K562 (cell line): ENCODE data around the gene EPHB2. TPM values are rescaled to one million over a fixed set of nuclear protein-coding genes. Genes with fewer than 3 reads are reported as not detected.
A peak's percentile ranks its signal among the peaks of the same experiment; 100 is the strongest.

Experiments used
- ATAC-seq: fragments of 200-7000 bp; cut with Tn5 transposase; 3 replicates; pipeline ENCODE4 v1.9.1; 2020; ENCODE audit warnings: moderate library complexity
- BruUV-seq: library from RNA; stranded (reverse); fragments of 400-500 nt; replicated peaks from 2 replicates; lab custom pipeline; 2021; lab: Mats Ljungman, UMichigan
- CTCF ChIA-PET: fragments of 300-600 bp; formaldehyde crosslinking; extraction: SDS; loops from one replicate; lab custom pipeline; 2021; ENCODE audit warnings: low intra/inter-chr PET ratio; lab: Yijun Ruan, JAX
- POLR2A ChIA-PET: fragments of 300-600, 350-650 bp; sonication (Branson Sonifier 250); formaldehyde crosslinking; extraction: SDS; loops from one replicate; lab custom pipeline; 2021; ENCODE audit warnings: antibody characterized with exemption, inconsistent platforms; lab: Yijun Ruan, JAX
- DNase-seq, 4 experiments: peaks; one replicate each; pipeline versions ENCODE4 v3.0.0 to v3.0.0-alpha.2; 2011 to 2018; ENCODE audit warnings: low spot score in 3 of 4, mixed read lengths in 3 of 4; ENCODE audit errors: extremely low read depth in 1 of 4
- FAIRE-seq: peaks from 2 replicates; lab custom pipeline; 2011; peaks lifted over from hg19 to GRCh38; lab: Jason Lieb, UNC
- H2AFZ ChIP-seq: 2 replicates; pipeline ENCODE4 v1.6.0; 2011; ENCODE audit warnings: low read depth, low read length, control low read depth, inconsistent platforms
- H3K27ac ChIP-seq: fragments of 200-600 bp; 3 replicates; pipeline ENCODE4 v1.8.0; 2011; ENCODE audit warnings: low read depth, mild to moderate bottlenecking, control low read depth, inconsistent platforms, low read length, moderate library complexity, mixed read lengths; ENCODE audit errors: extremely low read depth
- H3K27me3 ChIP-seq, 2 experiments: fragments of 300-600 bp in 1 of 2; 2 replicates in 1 of 2; 3 replicates in 1 of 2; pipeline versions ENCODE4 v1.6.0 to v1.8.0; 2011; ENCODE audit warnings: inconsistent platforms in 2 of 2, low read length in 2 of 2, mild to moderate bottlenecking in 1 of 2, mixed read lengths in 1 of 2, moderate library complexity in 1 of 2; ENCODE audit not compliant: control insufficient read depth in 2 of 2, insufficient read depth in 2 of 2
- H3K36me3 ChIP-seq: fragments of 300-600 bp; 3 replicates; pipeline ENCODE4 v1.8.0; 2011; ENCODE audit warnings: mild to moderate bottlenecking, low read length, inconsistent platforms; ENCODE audit not compliant: control insufficient read depth, insufficient read depth
- H3K4me1 ChIP-seq, 2 experiments: fragments of 200-600 bp in 1 of 2; replicated peaks in 1 of 2; 2 replicates in 1 of 2; 3 replicates in 1 of 2; pipeline versions ENCODE4 v1.5.1 to v1.8.0; 2011; ENCODE audit warnings: inconsistent platforms in 2 of 2, low read length in 2 of 2, mild to moderate bottlenecking in 1 of 2, mixed read lengths in 1 of 2, moderate library complexity in 1 of 2; ENCODE audit not compliant: control insufficient read depth in 2 of 2, insufficient read depth in 2 of 2
- H3K4me2 ChIP-seq: 2 replicates; pipeline ENCODE4 v1.6.1; 2011; ENCODE audit warnings: low read length, control low read depth, inconsistent platforms, mixed read lengths; ENCODE audit not compliant: insufficient read depth
- H3K4me3 ChIP-seq: fragments of 200-600 bp; sonication (generic), shearing (Covaris generic); 2 replicates; pipeline ENCODE4 v1.5.1; 2016; ENCODE audit warnings: control low read depth, inconsistent platforms
- H3K79me2 ChIP-seq: fragments of 200-600 bp; 3 replicates; pipeline ENCODE4 v1.8.0; 2011; ENCODE audit warnings: low read length, inconsistent platforms; ENCODE audit not compliant: control insufficient read depth, insufficient read depth
- H3K9ac ChIP-seq, 2 experiments: 2 replicates each; pipeline versions ENCODE4 v1.6.0 to v1.6.1; 2011; ENCODE audit warnings: low read depth in 2 of 2, low read length in 2 of 2, control low read depth in 1 of 2, inconsistent platforms in 1 of 2, mild to moderate bottlenecking in 1 of 2, mixed read lengths in 1 of 2; ENCODE audit not compliant: insufficient read depth in 1 of 2
- H3K9me1 ChIP-seq: one replicate; pipeline ENCODE4 v1.6.0; 2011; ENCODE audit warnings: inconsistent platforms, mild to moderate bottlenecking, low read length, moderate library complexity; ENCODE audit not compliant: control insufficient read depth, insufficient read depth
- H3K9me3 ChIP-seq: replicated peaks from 2 replicates; pipeline ENCODE4 v1.5.1; 2011; ENCODE audit warnings: low read depth, low read length, inconsistent platforms; ENCODE audit not compliant: control insufficient read depth, insufficient read depth
- H4K20me1 ChIP-seq: replicated peaks from 2 replicates; pipeline ENCODE4 v1.6.1; 2011; ENCODE audit warnings: low read length, inconsistent platforms, mixed read lengths; ENCODE audit not compliant: control insufficient read depth, insufficient read depth
- ARNT ChIP-seq, 2 experiments: fragments of 450-650 bp; IDR thresholded peaks; 2 replicates each; pipeline ENCODE4 v1.6.1; 2016; ENCODE audit warnings: mild to moderate bottlenecking in 1 of 2
- BHLHE40 ChIP-seq: IDR thresholded peaks from 2 replicates; pipeline ENCODE4 v1.6.1; 2011; ENCODE audit warnings: low read length, improper control_type of control experiment
- FOXA1 ChIP-seq: fragments of 450-650 bp; IDR thresholded peaks from 2 replicates; pipeline ENCODE4 v1.6.1; 2016; ENCODE audit warnings: mild to moderate bottlenecking, borderline replicate concordance
- KLF16 ChIP-seq: IDR thresholded peaks from 2 replicates; pipeline ENCODE4 v1.6.1; 2016; ENCODE audit warnings: antibody characterized with exemption
- L3MBTL2 ChIP-seq: fragments of 450-650 bp; IDR thresholded peaks from 2 replicates; pipeline ENCODE4 v1.6.1; 2016; ENCODE audit warnings: mild to moderate bottlenecking, moderate library complexity
- MAFK ChIP-seq: IDR thresholded peaks from 2 replicates; pipeline ENCODE4 v1.6.1; 2011; ENCODE audit warnings: low read length, improper control_type of control experiment
- MXI1 ChIP-seq: IDR thresholded peaks from 2 replicates; pipeline ENCODE4 v1.6.1; 2011; ENCODE audit warnings: low read depth, mild to moderate bottlenecking, improper control_type of control experiment, low read length
- NFIC ChIP-seq: fragments of 450-650 bp; IDR thresholded peaks from 2 replicates; pipeline ENCODE4 v1.6.1; 2017; ENCODE audit warnings: mild to moderate bottlenecking, inconsistent platforms
- POU5F1 ChIP-seq: fragments of 150-350 bp; IDR thresholded peaks from 2 replicates; pipeline ENCODE4 v1.6.1; 2014; ENCODE audit warnings: borderline replicate concordance, low read length, low read depth, mild to moderate bottlenecking; ENCODE audit not compliant: partially characterized antibody
- SMARCB1 ChIP-seq: IDR thresholded peaks from 2 replicates; pipeline ENCODE4 v1.6.1; 2011; ENCODE audit warnings: improper control_type of control experiment, low read depth; ENCODE audit not compliant: insufficient read length
- ZC3H8 ChIP-seq: fragments of 450-650 bp; IDR thresholded peaks from 2 replicates; pipeline ENCODE4 v1.6.1; 2017
- ZNF274 ChIP-seq: IDR thresholded peaks from 2 replicates; pipeline ENCODE4 v1.6.1; 2011; ENCODE audit warnings: low read depth, mild to moderate bottlenecking, low read length, moderate library complexity, borderline replicate concordance
- ZNF408 ChIP-seq: fragments of 250-450 bp; sonication (Bioruptor Pico); IDR thresholded peaks from 2 replicates; pipeline ENCODE4 v1.4.0; 2020; ENCODE audit warnings: low read depth, mild to moderate bottlenecking, moderate library complexity
- WGBS: fragments of 100-300 bp; shearing (Covaris generic); methylation state at CpG from one replicate; pipeline ENCODE4 v1.1.6; 2016; ENCODE audit warnings: low coverage, mixed read lengths; ENCODE audit not compliant: insufficient coverage; ENCODE audit errors: missing lambda C conversion rate; 5-methylcytosine and 5-hydroxymethylcytosine counted together
- in situ Hi-C: fragments of 300-500 bp; cut with MboI; formaldehyde crosslinking; loops from 4 replicates; pipeline ENCODE4 v1.15.0; 2018; ENCODE audit warnings: inconsistent platforms, mixed read lengths
- intact Hi-C: fragments of 100-400 bp; cut with micrococcal nuclease; formaldehyde crosslinking; loops from 2 replicates; pipeline ENCODE4 v1.14.2; 2022
- polyA plus RNA-seq, 8 experiments: library from polyadenylated mRNA; depleted of rRNA in 4 of 8; stranded (reverse) in 5 of 8; unstranded in 3 of 8; fragments of >200 nt; fragmentation: Nextera tagmentation in 2 of 8; fragmentation: Illumina TruSeq in 1 of 8; extraction: Ambion mirVana in 2 of 8; extraction: Trizol in 1 of 8; gene quantifications; 2 replicates each; pipeline versions ENCODE4 v1.2.1 to v1.2.3, GENCODE V29; 2011 to 2014; ENCODE audit warnings: inconsistent platforms in 1 of 8, missing spikeins in 1 of 8
- total RNA-seq, 7 experiments: library from RNA; depleted of rRNA in 6 of 7; stranded (reverse); fragments of >200 nt in 6 of 7; fragmentation: Illumina TruSeq in 2 of 7; extraction: Trizol in 2 of 7; gene quantifications; 2 replicates each; pipeline versions ENCODE4 v1.2.1 to v1.2.3, GENCODE V29; 2011 to 2021; ENCODE audit warnings: low replicate concordance in 1 of 7
- TF ChIP-seq, protein P1 (sequence below), 2 experiments: fragments of 450-650 bp in 1 of 2; sonication (generic) in 1 of 2; formaldehyde crosslinking; conservative IDR thresholded peaks; 2 replicates each; pipeline versions ENCODE4 v1.4.0 to v1.8.1; 2020 to 2022; ENCODE audit warnings: mild to moderate bottlenecking in 1 of 2, missing genetic modification reagents in 1 of 2
- TF ChIP-seq, protein P2 (sequence below): fragments of 250-450 bp; sonication (Bioruptor Pico); IDR thresholded peaks from 2 replicates; pipeline ENCODE4 v1.5.0; 2021
- TF ChIP-seq, protein P3 (sequence below): sonication (generic); formaldehyde crosslinking; IDR thresholded peaks from 2 replicates; pipeline ENCODE4 v1.8.0; 2023; ENCODE audit warnings: mild to moderate bottlenecking, missing genetic modification reagents
- TF ChIP-seq, protein P4 (sequence below), 2 experiments: IDR thresholded peaks; 2 replicates each; pipeline ENCODE4 v1.6.1; 2011; ENCODE audit warnings: borderline replicate concordance in 1 of 2, control low read depth in 1 of 2, low read depth in 1 of 2, low read length in 1 of 2, mild to moderate bottlenecking in 1 of 2, mixed read lengths in 1 of 2, moderate library complexity in 1 of 2; ENCODE audit not compliant: insufficient read depth in 1 of 2, insufficient read length in 1 of 2, poor library complexity in 1 of 2, severe bottlenecking in 1 of 2; ENCODE audit errors: extremely low read depth in 1 of 2

Gene EPHB2
- total and polyA plus RNA-seq, 9 of the 15 experiments (the other 6 are each of a cell fraction or from before 2014, with no cell fraction given) = not detected

DNA sequence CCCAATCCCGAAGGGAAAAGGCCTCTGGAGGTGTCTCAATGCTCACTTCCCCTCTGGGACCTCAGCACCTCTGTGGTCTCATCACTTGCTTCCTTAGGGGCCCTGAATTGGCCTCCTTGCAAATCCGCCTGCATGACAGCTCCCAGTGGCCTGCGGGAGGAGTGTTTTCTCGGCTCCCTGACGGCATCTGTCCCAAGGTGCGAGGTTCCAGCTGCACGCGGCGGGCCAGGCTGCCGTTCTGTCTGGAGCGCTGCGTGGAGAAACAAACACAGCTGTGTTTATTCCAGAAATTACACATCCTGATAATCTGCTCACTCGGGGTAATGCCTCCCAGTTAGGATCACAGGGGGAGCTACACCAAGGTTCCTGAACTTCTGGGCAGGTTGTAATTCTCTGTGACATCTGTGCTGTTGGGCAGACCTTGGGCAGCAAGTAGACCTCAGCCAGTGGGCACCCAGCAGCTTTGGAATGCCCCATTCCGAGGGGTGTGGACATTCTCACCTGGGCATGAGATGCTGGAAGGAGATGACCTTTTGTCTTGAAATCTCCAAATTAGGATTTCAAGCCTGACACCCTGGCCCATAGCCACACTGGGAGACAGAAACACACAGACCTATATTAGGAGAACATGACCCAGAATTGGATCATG is 18.2 kb downstream of the EPHB2 start:
- Histone ChIP-seq H3K4me1 (no peaks in the 10 kb centered on the region), H3K27me3 (peaks cover 29 to 69% of the 10 kb centered on the region in 2 experiments), H3K27ac (no peak overlapping the region), H2AFZ (no peak overlapping the region), H3K9me1 (no peaks in the 10 kb centered on the region), H3K36me3 (no peaks in the 10 kb centered on the region), H3K79me2 (no peaks in the 10 kb centered on the region), H3K4me2 (no peak overlapping the region), H3K9me3 (no peaks in the 10 kb centered on the region), H3K9ac (no peak overlapping the region), H4K20me1 (0 out of 2 replicates have a peak, but pooled peaks cover 3% of the 10 kb centered on the region), H3K4me3 (no peak overlapping the region)
- no TSS peak for BruUV-seq
- POLR2A ChIA-PET = interaction anchor here (0.6 kb wide), 1 partner anchor 68 kb away, joined by 4 read pairs; no protein-coding TSS in a partner anchor
- WGBS = 21% methylated on average over 14 of the region's 14 CpGs
- ATAC-seq = no peak; the same call in 2 of the 3 replicates
- in situ Hi-C loops = no loop called here
- intact Hi-C loops = no loop called here
- FAIRE-seq = no peak
- no peak for DNase-seq
- CTCF ChIA-PET = no interaction called here
- TF ChIP-seq ZNF408 (CRISPR knock-in tag) (no peak), MXI1 (no peak), NFIC (no peak), ZC3H8 (no peak), BHLHE40 (no peak), FOXA1 (no peak), KLF16 (no peak), POU5F1 (no peak), ZNF274 (no peak), MAFK (no peak), SMARCB1 (no peak), ARNT (IDR thresholded peaks at IDR 0.05) (no peak), L3MBTL2 (peak; percentile 63)
- TF ChIP-seq, protein P1, sequence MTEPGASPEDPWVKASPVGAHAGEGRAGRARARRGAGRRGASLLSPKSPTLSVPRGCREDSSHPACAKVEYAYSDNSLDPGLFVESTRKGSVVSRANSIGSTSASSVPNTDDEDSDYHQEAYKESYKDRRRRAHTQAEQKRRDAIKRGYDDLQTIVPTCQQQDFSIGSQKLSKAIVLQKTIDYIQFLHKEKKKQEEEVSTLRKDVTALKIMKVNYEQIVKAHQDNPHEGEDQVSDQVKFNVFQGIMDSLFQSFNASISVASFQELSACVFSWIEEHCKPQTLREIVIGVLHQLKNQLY (CRISPR knock-in tag; conservative IDR thresholded peaks at IDR 0.05) = no peak
- TF ChIP-seq, protein P2, sequence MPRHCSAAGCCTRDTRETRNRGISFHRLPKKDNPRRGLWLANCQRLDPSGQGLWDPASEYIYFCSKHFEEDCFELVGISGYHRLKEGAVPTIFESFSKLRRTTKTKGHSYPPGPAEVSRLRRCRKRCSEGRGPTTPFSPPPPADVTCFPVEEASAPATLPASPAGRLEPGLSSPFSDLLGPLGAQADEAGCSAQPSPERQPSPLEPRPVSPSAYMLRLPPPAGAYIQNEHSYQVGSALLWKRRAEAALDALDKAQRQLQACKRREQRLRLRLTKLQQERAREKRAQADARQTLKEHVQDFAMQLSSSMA (CRISPR knock-in tag) = no peak
- TF ChIP-seq, protein P3, sequence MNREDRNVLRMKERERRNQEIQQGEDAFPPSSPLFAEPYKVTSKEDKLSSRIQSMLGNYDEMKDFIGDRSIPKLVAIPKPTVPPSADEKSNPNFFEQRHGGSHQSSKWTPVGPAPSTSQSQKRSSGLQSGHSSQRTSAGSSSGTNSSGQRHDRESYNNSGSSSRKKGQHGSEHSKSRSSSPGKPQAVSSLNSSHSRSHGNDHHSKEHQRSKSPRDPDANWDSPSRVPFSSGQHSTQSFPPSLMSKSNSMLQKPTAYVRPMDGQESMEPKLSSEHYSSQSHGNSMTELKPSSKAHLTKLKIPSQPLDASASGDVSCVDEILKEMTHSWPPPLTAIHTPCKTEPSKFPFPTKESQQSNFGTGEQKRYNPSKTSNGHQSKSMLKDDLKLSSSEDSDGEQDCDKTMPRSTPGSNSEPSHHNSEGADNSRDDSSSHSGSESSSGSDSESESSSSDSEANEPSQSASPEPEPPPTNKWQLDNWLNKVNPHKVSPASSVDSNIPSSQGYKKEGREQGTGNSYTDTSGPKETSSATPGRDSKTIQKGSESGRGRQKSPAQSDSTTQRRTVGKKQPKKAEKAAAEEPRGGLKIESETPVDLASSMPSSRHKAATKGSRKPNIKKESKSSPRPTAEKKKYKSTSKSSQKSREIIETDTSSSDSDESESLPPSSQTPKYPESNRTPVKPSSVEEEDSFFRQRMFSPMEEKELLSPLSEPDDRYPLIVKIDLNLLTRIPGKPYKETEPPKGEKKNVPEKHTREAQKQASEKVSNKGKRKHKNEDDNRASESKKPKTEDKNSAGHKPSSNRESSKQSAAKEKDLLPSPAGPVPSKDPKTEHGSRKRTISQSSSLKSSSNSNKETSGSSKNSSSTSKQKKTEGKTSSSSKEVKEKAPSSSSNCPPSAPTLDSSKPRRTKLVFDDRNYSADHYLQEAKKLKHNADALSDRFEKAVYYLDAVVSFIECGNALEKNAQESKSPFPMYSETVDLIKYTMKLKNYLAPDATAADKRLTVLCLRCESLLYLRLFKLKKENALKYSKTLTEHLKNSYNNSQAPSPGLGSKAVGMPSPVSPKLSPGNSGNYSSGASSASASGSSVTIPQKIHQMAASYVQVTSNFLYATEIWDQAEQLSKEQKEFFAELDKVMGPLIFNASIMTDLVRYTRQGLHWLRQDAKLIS = no peak
- TF ChIP-seq, protein P4, sequence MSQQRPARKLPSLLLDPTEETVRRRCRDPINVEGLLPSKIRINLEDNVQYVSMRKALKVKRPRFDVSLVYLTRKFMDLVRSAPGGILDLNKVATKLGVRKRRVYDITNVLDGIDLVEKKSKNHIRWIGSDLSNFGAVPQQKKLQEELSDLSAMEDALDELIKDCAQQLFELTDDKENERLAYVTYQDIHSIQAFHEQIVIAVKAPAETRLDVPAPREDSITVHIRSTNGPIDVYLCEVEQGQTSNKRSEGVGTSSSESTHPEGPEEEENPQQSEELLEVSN (IDR thresholded peaks at IDR 0.05; ENCODE audit: borderline replicate concordance in 1 of 2, extremely low read depth in 1 of 2, insufficient read depth in 1 of 2, insufficient read length in 1 of 2, low read depth in 1 of 2, low read length in 1 of 2, poor library complexity in 1 of 2, severe bottlenecking in 1 of 2) = peak in 1 of 2 experiments; percentile 72
